Measurements from ENCODE around the gene BTRC. TPM values are rescaled to one million over a fixed set of nuclear protein-coding genes. Genes with fewer than 3 reads are reported as not detected.

The BTRC gene
- polyA plus RNA-seq, 1 experiment = 23.2 TPM

GRCh38 chr10:101453791-101454718, 100.1 kb downstream of the BTRC start:
- no peak for DNase-seq (ENCODE audit: low read depth, low spot score)
- Histone ChIP-seq H3K9me3 (ENCODE audit: control insufficient read depth, insufficient read depth, low read length) (no peaks in the 10 kb centered on the region), H3K4me3 (ENCODE audit: low read depth, low read length) (no peak overlapping the region), H3K27me3 (ENCODE audit: control insufficient read depth, insufficient read depth, low read length) (no peaks in the 10 kb centered on the region), H3K27ac (ENCODE audit: low read depth, low read length) (no peak overlapping the region)
- CTCF ChIA-PET = interaction anchor here (0.5 to 5.4 kb wide), 5 partner anchors 10 to 240 kb away, joined by 3 to 68 read pairs (median 11); no protein-coding TSS in a partner anchor
- TF ChIP-seq CTCF (IDR thresholded peaks at IDR 0.05; ENCODE audit: low read depth, low read length) = no peak
- POLR2A ChIA-PET = no interaction called here

GRCh38 chr10:101458869-101459268, 104.9 kb downstream of the BTRC start:
- no peak for DNase-seq (ENCODE audit: low read depth, low spot score)
- no peak for TF ChIP-seq CTCF (IDR thresholded peaks at IDR 0.05; ENCODE audit: low read depth, low read length)
- H3K4me3 ChIP-seq (ENCODE audit: low read depth, low read length) = no peak overlapping the region
- H3K9me3 ChIP-seq (ENCODE audit: control insufficient read depth, insufficient read depth, low read length) = no peaks in the 10 kb centered on the region
- H3K27ac ChIP-seq (ENCODE audit: low read depth, low read length) = no peak overlapping the region
- ChIA-PET CTCF (interaction anchor here (1.0 to 1.4 kb wide), 2 partner anchors 8 to 17 kb away, joined by 3 to 5 read pairs; no protein-coding TSS in a partner anchor), POLR2A (no interaction called here)
- H3K27me3 ChIP-seq (ENCODE audit: control insufficient read depth, insufficient read depth, low read length) = no peaks in the 10 kb centered on the region

DNA sequence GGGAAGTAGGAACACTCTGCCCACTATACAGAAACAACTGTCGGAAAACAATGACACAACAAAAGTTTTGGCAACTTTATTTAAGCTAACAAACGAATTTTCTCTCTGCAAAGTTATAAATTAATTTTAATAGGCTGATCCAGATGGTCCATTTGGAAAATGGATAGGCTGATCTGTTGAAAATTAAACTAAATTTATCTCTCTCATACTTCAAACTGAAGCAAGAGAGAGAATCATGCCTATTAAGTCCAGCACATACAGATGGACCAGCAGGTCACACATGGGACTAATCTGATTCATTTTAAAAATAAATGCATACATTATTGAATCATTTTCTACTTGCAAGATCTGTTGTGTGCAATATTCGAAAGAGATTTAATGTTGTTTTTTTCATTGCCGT, 110.1 kb downstream of the BTRC start:
- TF ChIP-seq CTCF (IDR thresholded peaks at IDR 0.05; ENCODE audit: low read depth, low read length) = no peak
- H3K27me3 ChIP-seq (ENCODE audit: control insufficient read depth, insufficient read depth, low read length) = no peaks in the 10 kb centered on the region
- H3K4me3 ChIP-seq (ENCODE audit: low read depth, low read length) = no peak overlapping the region
- POLR2A ChIA-PET = no interaction called here
- CTCF ChIA-PET = interaction anchor here (0.6 to 5.3 kb wide), 4 partner anchors 9 to 250 kb away, joined by 3 to 68 read pairs (median 30); no protein-coding TSS in a partner anchor
- DNase-seq (ENCODE audit: low read depth, low spot score) = no peak
- no peaks in the 10 kb centered on the region for H3K9me3 ChIP-seq (ENCODE audit: control insufficient read depth, insufficient read depth, low read length)
- no peak overlapping the region for H3K27ac ChIP-seq (ENCODE audit: low read depth, low read length)

GRCh38 chr10:101464599-101464998, 110.6 kb downstream of the BTRC start:
- ChIA-PET CTCF (interaction anchor here (0.6 to 5.3 kb wide), 6 partner anchors 10 to 250 kb away, joined by 3 to 68 read pairs (median 6); no protein-coding TSS in a partner anchor), POLR2A (no interaction called here)
- Histone ChIP-seq H3K4me3 (ENCODE audit: low read depth, low read length) (no peak overlapping the region), H3K27me3 (ENCODE audit: control insufficient read depth, insufficient read depth, low read length) (no peaks in the 10 kb centered on the region), H3K9me3 (ENCODE audit: control insufficient read depth, insufficient read depth, low read length) (no peaks in the 10 kb centered on the region), H3K27ac (ENCODE audit: low read depth, low read length) (no peak overlapping the region)
- no peak for DNase-seq (ENCODE audit: low read depth, low spot score)
- no peak for TF ChIP-seq CTCF (IDR thresholded peaks at IDR 0.05; ENCODE audit: low read depth, low read length)
